PC-3 (cell line): Measurements from ENCODE around the gene MYRFL. TPM values are rescaled to one million over a fixed set of nuclear protein-coding genes. Genes with fewer than 3 reads are reported as not detected.

ENCODE experiments used
- ATAC-seq: fragments of 200-7000 bp; cut with Tn5 transposase; 2 replicates; pipeline ENCODE4 v1.9.1; 2020; ENCODE audit warnings: mild to moderate bottlenecking, moderate library complexity
- BruUV-seq: library from RNA; stranded (reverse); fragments of 400-500 nt; replicated peaks from 2 replicates; lab custom pipeline; 2021; lab: Mats Ljungman, UMichigan
- CTCF ChIA-PET: fragments of 300-600 bp; sonication (Branson Sonifier 250); formaldehyde crosslinking; loops from one replicate; lab custom pipeline; 2022; ENCODE audit warnings: antibody characterized with exemption; lab: Charles Lee
- POLR2A ChIA-PET: fragments of 300-600 bp; sonication (Branson Sonifier 250); formaldehyde crosslinking; loops from one replicate; lab custom pipeline; 2022; ENCODE audit warnings: antibody characterized with exemption; ENCODE audit not compliant: unreplicated experiment; lab: Charles Lee
- DNase-seq: peaks from one replicate; pipeline ENCODE4 v3.0.0-alpha.2; 2015
- H2AFZ ChIP-seq: fragments of 300-600 bp; sonication (generic); 2 replicates; pipeline ENCODE4 v1.6.0; 2016; ENCODE audit warnings: antibody characterized with exemption, low read length
- H3F3A ChIP-seq: fragments of 300-600 bp; sonication (generic); one replicate; pipeline ENCODE4 v1.6.0; 2017; ENCODE audit warnings: antibody characterized with exemption, low read length, control low read depth, mild to moderate bottlenecking; ENCODE audit not compliant: unreplicated experiment
- H3K27ac ChIP-seq: fragments of 300-600 bp; sonication (generic); 2 replicates; pipeline ENCODE4 v1.5.1; 2016; ENCODE audit warnings: mild to moderate bottlenecking, low read length
- H3K27me3 ChIP-seq: fragments of 300-600 bp; sonication (generic); 2 replicates; pipeline ENCODE4 v1.6.1; 2016; ENCODE audit warnings: low read length, mixed read lengths
- H3K36me3 ChIP-seq: fragments of 300-600 bp; sonication (generic); 2 replicates; pipeline ENCODE4 v1.6.1; 2016; ENCODE audit warnings: low read depth, mixed run types, low read length, mixed read lengths
- H3K4me1 ChIP-seq: fragments of 300-600 bp; sonication (generic); 2 replicates; pipeline ENCODE4 v1.5.1; 2016; ENCODE audit warnings: low read length; ENCODE audit not compliant: insufficient read depth
- H3K4me2 ChIP-seq: fragments of 300-600 bp; sonication (generic); 2 replicates; pipeline ENCODE4 v1.6.0; 2016; ENCODE audit warnings: low read length
- H3K4me3 ChIP-seq: fragments of 300-600 bp; sonication (generic); 2 replicates; pipeline ENCODE4 v1.5.1; 2016; ENCODE audit warnings: mild to moderate bottlenecking, low read length, mixed read lengths
- H3K79me2 ChIP-seq: fragments of 300-600 bp; sonication (generic); 2 replicates; pipeline ENCODE4 v1.6.1; 2017; ENCODE audit warnings: low read length, mixed read lengths
- H3K9ac ChIP-seq: fragments of 300-600 bp; sonication (generic); 2 replicates; pipeline ENCODE4 v1.6.0; 2016; ENCODE audit warnings: mild to moderate bottlenecking, low read length
- H3K9me2 ChIP-seq: fragments of 300-600 bp; sonication (generic); replicated peaks from 2 replicates; pipeline ENCODE4 v1.6.1; 2016; ENCODE audit warnings: mixed run types, low read length, mixed read lengths
- H3K9me3 ChIP-seq: fragments of 300-600 bp; sonication (generic); 2 replicates; pipeline ENCODE4 v1.6.1; 2016; ENCODE audit warnings: low read length, mixed read lengths
- H4K20me1 ChIP-seq: fragments of 300-600 bp; sonication (generic); 2 replicates; pipeline ENCODE4 v1.6.1; 2016; ENCODE audit warnings: low read length, mixed read lengths
- EZH2 ChIP-seq: fragments of 300-600 bp; sonication (generic); IDR thresholded peaks from one replicate; pipeline ENCODE4 v1.6.1; 2017; ENCODE audit warnings: antibody characterized with exemption, mild to moderate bottlenecking, low read length; ENCODE audit not compliant: unreplicated experiment
- EZH2phosphoT487 ChIP-seq: fragments of 300-600 bp; sonication (generic); IDR thresholded peaks from 2 replicates; pipeline ENCODE4 v1.6.1; 2018; ENCODE audit warnings: mild to moderate bottlenecking, antibody characterized with exemption, low read length, borderline replicate concordance
- intact Hi-C: fragments of 100-400 bp; cut with micrococcal nuclease; formaldehyde crosslinking; loops from 2 replicates; pipeline ENCODE4 v1.9.0; 2023
- total RNA-seq: library from RNA; depleted of rRNA; stranded (reverse); fragments of >200 nt; gene quantifications from 2 replicates; pipeline ENCODE4 v1.2.3, GENCODE V29; 2014
- TF ChIP-seq, protein P1 (sequence below): fragments of 300-600 bp; sonication (generic); conservative IDR thresholded peaks from 2 replicates; pipeline ENCODE4 v1.5.1; 2017; ENCODE audit warnings: antibody characterized with exemption, low read depth, mild to moderate bottlenecking, low read length

MYRFL gene
- total RNA-seq, 1 experiment from 2014 or later: not detected

DNA sequence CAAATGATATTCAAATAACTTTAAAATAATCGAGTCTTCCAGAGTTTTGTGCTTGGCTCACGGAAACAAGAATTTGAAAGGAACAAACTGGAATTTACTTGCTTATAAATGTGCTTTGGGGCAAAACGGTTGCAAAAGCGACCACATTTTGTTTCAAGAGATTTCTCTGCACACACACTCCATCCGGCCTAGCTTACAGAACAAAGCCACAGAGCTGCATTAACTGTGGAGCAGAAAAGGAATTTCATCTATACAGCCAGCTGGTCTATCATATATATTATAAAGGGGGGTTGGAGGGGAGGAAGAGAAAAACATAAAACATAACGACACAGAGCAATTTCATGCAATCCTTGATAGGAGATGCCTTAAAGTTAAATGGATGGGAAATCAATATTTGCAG lies 153.0 kb downstream of the MYRFL start:
- TF ChIP-seq EZH2 (no peak), EZH2phosphoT487 (no peak)
- TF ChIP-seq, protein P1, sequence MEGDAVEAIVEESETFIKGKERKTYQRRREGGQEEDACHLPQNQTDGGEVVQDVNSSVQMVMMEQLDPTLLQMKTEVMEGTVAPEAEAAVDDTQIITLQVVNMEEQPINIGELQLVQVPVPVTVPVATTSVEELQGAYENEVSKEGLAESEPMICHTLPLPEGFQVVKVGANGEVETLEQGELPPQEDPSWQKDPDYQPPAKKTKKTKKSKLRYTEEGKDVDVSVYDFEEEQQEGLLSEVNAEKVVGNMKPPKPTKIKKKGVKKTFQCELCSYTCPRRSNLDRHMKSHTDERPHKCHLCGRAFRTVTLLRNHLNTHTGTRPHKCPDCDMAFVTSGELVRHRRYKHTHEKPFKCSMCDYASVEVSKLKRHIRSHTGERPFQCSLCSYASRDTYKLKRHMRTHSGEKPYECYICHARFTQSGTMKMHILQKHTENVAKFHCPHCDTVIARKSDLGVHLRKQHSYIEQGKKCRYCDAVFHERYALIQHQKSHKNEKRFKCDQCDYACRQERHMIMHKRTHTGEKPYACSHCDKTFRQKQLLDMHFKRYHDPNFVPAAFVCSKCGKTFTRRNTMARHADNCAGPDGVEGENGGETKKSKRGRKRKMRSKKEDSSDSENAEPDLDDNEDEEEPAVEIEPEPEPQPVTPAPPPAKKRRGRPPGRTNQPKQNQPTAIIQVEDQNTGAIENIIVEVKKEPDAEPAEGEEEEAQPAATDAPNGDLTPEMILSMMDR: no peak
- ATAC-seq (no peak), DNase-seq (no peak)
- Histone ChIP-seq H3K79me2 (no peaks in the 10 kb centered on the region), H3K27me3 (no peaks in the 10 kb centered on the region), H3K27ac (no peak overlapping the region), H3K4me3 (no peak overlapping the region), H3F3A (no peaks in the 10 kb centered on the region), H3K4me2 (no peak overlapping the region), H4K20me1 (no peaks in the 10 kb centered on the region), H3K36me3 (no peaks in the 10 kb centered on the region), H2AFZ (no peak overlapping the region), H3K9ac (no peak overlapping the region), H3K9me3 (no peaks in the 10 kb centered on the region), H3K9me2 (no peaks in the 10 kb centered on the region), H3K4me1 (no peaks in the 10 kb centered on the region)
- BruUV-seq: no TSS peak
- CTCF ChIA-PET: no interaction called here
- POLR2A ChIA-PET: no interaction called here
- intact Hi-C loops: no loop called here

DNA sequence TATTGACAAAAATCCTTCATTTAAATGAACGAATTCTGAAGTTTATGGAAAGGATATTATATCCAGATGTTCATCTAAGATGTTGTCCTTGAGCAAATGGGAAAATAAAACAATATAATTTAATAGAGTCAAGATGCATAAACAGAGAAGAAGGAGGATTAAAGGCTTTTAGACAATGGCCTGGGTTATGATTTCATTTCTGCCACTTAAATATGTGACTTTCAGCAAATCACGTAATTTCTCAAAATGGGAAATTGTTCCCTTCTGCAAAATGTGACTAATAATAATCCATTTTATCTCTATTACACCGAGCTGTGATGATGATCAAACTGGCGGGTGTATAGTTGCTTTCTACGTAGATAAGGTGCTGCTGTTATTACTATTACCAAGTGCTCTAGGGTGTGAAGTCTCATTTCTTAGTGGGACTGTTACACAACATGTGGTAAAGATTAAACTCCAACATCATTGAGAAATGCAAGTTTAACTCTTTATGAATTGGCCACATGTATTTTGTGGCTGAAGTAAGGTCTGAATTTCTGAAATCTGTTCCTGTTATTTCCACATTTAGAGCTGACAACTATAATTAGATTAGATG lies 157.0 kb downstream of the MYRFL start:
- ChIA-PET POLR2A (no interaction called here), CTCF (no interaction called here)
- H4K20me1 ChIP-seq: no peaks in the 10 kb centered on the region
- H3K4me2 ChIP-seq: no peak overlapping the region
- ATAC-seq (no peak), DNase-seq (no peak)
- intact Hi-C loops: no loop called here
- H3K27ac ChIP-seq: no peak overlapping the region
- no peaks in the 10 kb centered on the region for H3K79me2 ChIP-seq
- H3K9me2 ChIP-seq: no peaks in the 10 kb centered on the region
- no peaks in the 10 kb centered on the region for H3K27me3 ChIP-seq
- no TSS peak for BruUV-seq
- no peak overlapping the region for H3K4me3 ChIP-seq
- H2AFZ ChIP-seq: no peak overlapping the region
- no peaks in the 10 kb centered on the region for H3F3A ChIP-seq
- H3K36me3 ChIP-seq: no peaks in the 10 kb centered on the region
- peaks cover 4% of the 10 kb centered on the region for H3K4me1 ChIP-seq
- H3K9me3 ChIP-seq: no peaks in the 10 kb centered on the region
- H3K9ac ChIP-seq: no peak overlapping the region
- TF ChIP-seq EZH2: no peak
- TF ChIP-seq, protein P1: no peak
- no peak for TF ChIP-seq EZH2phosphoT487

DNA sequence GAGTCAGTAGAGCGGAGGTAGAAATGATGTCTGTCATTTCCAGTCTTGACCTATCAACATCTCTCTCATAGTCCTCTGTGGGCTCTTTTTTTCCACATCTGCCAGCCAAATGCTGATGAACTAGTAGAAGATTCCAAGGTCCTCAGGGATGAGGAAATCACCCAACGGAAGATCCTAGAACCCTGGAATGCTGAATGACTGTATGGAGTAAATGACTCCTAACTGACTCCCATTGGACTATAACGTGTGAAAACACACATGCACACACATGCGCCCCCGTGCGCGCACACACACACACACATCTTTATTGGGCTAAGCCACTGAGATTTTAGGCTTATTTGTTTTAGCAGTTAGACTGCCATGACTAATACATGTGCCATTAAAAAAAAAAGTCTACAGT lies 159.2 kb downstream of the MYRFL start:
- H3K9ac ChIP-seq: no peak overlapping the region
- DNase-seq: no peak
- no peak overlapping the region for H3K27ac ChIP-seq
- TF ChIP-seq, protein P1: no peak
- no peak overlapping the region for H3K4me2 ChIP-seq
- POLR2A ChIA-PET: no interaction called here
- H3K36me3 ChIP-seq: no peaks in the 10 kb centered on the region
- H3F3A ChIP-seq: peaks cover 3% of the 10 kb centered on the region
- intact Hi-C loops: no loop called here
- peaks cover 26% of the 10 kb centered on the region for H3K4me1 ChIP-seq
- H4K20me1 ChIP-seq: no peaks in the 10 kb centered on the region
- ATAC-seq: no peak
- BruUV-seq: no TSS peak
- no peaks in the 10 kb centered on the region for H3K27me3 ChIP-seq
- no peaks in the 10 kb centered on the region for H3K79me2 ChIP-seq
- no peaks in the 10 kb centered on the region for H3K9me2 ChIP-seq
- CTCF ChIA-PET: no interaction called here
- no peak overlapping the region for H3K4me3 ChIP-seq
- H3K9me3 ChIP-seq: no peaks in the 10 kb centered on the region
- no peak overlapping the region for H2AFZ ChIP-seq
